Retinal pigment epithelial cell (primary cell): ENCODE measurements around the gene CNPY4.

ENCODE experiments used
- DNase-seq: peaks from one replicate; pipeline ENCODE4 v3.0.0-alpha.2; 2010; ENCODE audit warnings: low read depth
- H3K4me3 ChIP-seq: 2 replicates; pipeline ENCODE4 v1.5.1; 2011; ENCODE audit warnings: mild to moderate bottlenecking, low read length, control low read depth, moderate library complexity
- TF ChIP-seq, protein P1 (sequence below): conservative IDR thresholded peaks from 2 replicates; pipeline ENCODE4 v1.5.1; 2011; ENCODE audit warnings: low read depth, low read length, control low read depth, inconsistent platforms

CNPY4 gene

GRCh38 chr7:100171840-100172239 is 52.4 kb downstream of the CNPY4 start:
- no peak overlapping the region for H3K4me3 ChIP-seq
- DNase-seq = no peak
- TF ChIP-seq, protein P1, sequence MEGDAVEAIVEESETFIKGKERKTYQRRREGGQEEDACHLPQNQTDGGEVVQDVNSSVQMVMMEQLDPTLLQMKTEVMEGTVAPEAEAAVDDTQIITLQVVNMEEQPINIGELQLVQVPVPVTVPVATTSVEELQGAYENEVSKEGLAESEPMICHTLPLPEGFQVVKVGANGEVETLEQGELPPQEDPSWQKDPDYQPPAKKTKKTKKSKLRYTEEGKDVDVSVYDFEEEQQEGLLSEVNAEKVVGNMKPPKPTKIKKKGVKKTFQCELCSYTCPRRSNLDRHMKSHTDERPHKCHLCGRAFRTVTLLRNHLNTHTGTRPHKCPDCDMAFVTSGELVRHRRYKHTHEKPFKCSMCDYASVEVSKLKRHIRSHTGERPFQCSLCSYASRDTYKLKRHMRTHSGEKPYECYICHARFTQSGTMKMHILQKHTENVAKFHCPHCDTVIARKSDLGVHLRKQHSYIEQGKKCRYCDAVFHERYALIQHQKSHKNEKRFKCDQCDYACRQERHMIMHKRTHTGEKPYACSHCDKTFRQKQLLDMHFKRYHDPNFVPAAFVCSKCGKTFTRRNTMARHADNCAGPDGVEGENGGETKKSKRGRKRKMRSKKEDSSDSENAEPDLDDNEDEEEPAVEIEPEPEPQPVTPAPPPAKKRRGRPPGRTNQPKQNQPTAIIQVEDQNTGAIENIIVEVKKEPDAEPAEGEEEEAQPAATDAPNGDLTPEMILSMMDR = no peak

- no peak overlapping the region for H3K4me3 ChIP-seq
- TF ChIP-seq, protein P1 = no peak
- DNase-seq = no peak
Measured at GRCh38 chr7:100173806-100174495, 54.5 kb downstream of the CNPY4 start.

DNA sequence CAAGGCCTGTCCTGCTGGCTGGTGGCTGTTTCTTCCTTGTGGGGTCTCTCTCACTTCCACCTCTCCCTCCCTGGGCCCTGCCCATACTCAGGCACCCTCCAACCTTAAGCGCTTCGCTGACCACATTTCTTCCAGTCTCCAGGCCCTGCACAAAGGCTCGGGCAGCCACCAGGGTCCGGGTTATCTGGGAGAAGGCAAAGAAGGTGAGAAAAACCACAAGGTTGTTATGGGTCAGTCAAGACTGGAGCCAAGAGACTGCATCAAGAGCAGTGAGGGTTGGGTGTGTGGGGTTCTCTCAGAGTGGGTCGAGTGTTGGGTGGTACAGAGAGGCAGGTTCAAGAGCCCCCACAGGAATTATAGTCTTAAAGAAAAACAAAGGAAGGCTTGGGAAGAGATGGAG is 55.1 kb downstream of the CNPY4 start:
- no peak overlapping the region for H3K4me3 ChIP-seq
- TF ChIP-seq, protein P1 = no peak
- DNase-seq = no peak
